HG03460 (cell line): Measurements from ENCODE around the gene TEX22.

Experiments
- ATAC-seq: cut with Tn5 transposase; IDR thresholded peaks from one replicate; pipeline ENCODE4 v1.9.1; 2021; ENCODE audit not compliant: unreplicated experiment

Gene TEX22

GRCh38 chr14:105384041-105384557 lies 14.2 kb upstream of the TEX22 start:
- no peak for ATAC-seq

GRCh38 chr14:105384605-105385321 lies 13.6 kb upstream of the TEX22 start:
- ATAC-seq = no peak

GRCh38 chr14:105385322-105385637 lies 13.1 kb upstream of the TEX22 start:
- ATAC-seq = no peak

GRCh38 chr14:105385698-105386365 lies 12.5 kb upstream of the TEX22 start:
- ATAC-seq = no peak

- ATAC-seq = no peak
These were observed 11.5 kb upstream of the TEX22 start for GRCh38 chr14:105386581-105387529.

GRCh38 chr14:105387530-105387922 lies 10.8 kb upstream of the TEX22 start:
- no peak for ATAC-seq

GRCh38 chr14:105388110-105388951 lies 10.0 kb upstream of the TEX22 start:
- no peak for ATAC-seq

- no peak for ATAC-seq
These were observed 9.4 kb upstream of the TEX22 start for GRCh38 chr14:105388976-105389375.

- ATAC-seq = no peak
These were observed 8.8 kb upstream of the TEX22 start for GRCh38 chr14:105389534-105389933.

- ATAC-seq = no peak
These were observed 8.1 kb upstream of the TEX22 start for GRCh38 chr14:105389976-105390848.

- no peak for ATAC-seq
These were observed 7.4 kb upstream of the TEX22 start for GRCh38 chr14:105390849-105391500.

GRCh38 chr14:105391541-105391940 lies 6.8 kb upstream of the TEX22 start:
- ATAC-seq = no peak

GRCh38 chr14:105392131-105393090 lies 5.9 kb upstream of the TEX22 start:
- no peak for ATAC-seq

- ATAC-seq = no peak
These were observed 5.2 kb upstream of the TEX22 start for GRCh38 chr14:105393151-105393550.

GRCh38 chr14:105394714-105395537 lies 3.4 kb upstream of the TEX22 start:
- no peak for ATAC-seq

- no peak for ATAC-seq
These were observed 2.8 kb upstream of the TEX22 start for GRCh38 chr14:105395538-105395854.

GRCh38 chr14:105397350-105397931 lies 897 bp upstream of the TEX22 start:
- ATAC-seq = no peak
